ENCODE results near the gene GALNT18.

GRCh38 chr11:11605821-11606450 lies 15.9 kb downstream of the GALNT18 start:
- TF ChIP-seq CTCF (IDR thresholded peaks at IDR 0.05; ENCODE audit: poor library complexity, severe bottlenecking) (no peak), RAD21 (conservative IDR thresholded peaks at IDR 0.05) (no peak), EZH2 (IDR thresholded peaks at IDR 0.05; ENCODE audit: borderline replicate concordance, insufficient read depth, low read length, poor library complexity, severe bottlenecking) (no peak), POLR2AphosphoS5 (IDR thresholded peaks at IDR 0.05) (no peak)

Data from neural cell (in vitro differentiated cells).